Neural crest cell (in vitro differentiated cells): Measurements from ENCODE around the gene KNCN. TPM values are rescaled to one million over a fixed set of nuclear protein-coding genes. Genes with fewer than 3 reads are reported as not detected.
A peak's percentile ranks its signal among the peaks of the same experiment; 100 is the strongest.

Source experiments
- DNase-seq: peaks from one replicate; pipeline ENCODE4 v3.0.0; 2021; ENCODE audit warnings: low read depth, mixed read lengths, low spot score
- H3K27ac Mint-ChIP-seq: one replicate; pipeline ENCODE4 v1.8.0; 2021; ENCODE audit warnings: mild to moderate bottlenecking, mixed read lengths; ENCODE audit not compliant: unreplicated experiment
- H3K27me3 Mint-ChIP-seq: 2 replicates; pipeline ENCODE4 v1.8.0; 2021; ENCODE audit warnings: low read depth, mild to moderate bottlenecking, mixed read lengths
- H3K36me3 Mint-ChIP-seq: 2 replicates; pipeline ENCODE4 v1.8.0; 2021; ENCODE audit warnings: low read depth, mild to moderate bottlenecking, mixed read lengths
- H3K4me1 Mint-ChIP-seq: 2 replicates; pipeline ENCODE4 v1.8.0; 2021; ENCODE audit warnings: mixed read lengths
- H3K4me3 Mint-ChIP-seq: one replicate; pipeline ENCODE4 v1.8.0; 2021; ENCODE audit warnings: mild to moderate bottlenecking, mixed read lengths
- H3K9me3 Mint-ChIP-seq: 2 replicates; pipeline ENCODE4 v1.8.0; 2021; ENCODE audit warnings: mixed read lengths
- total RNA-seq: library from RNA; stranded (reverse); gene quantifications from 2 replicates; pipeline ENCODE4 v1.2.1, GENCODE V29; 2021
- TF ChIP-seq, protein P1 (sequence below): fragments of 200-600 bp; sonication (generic); conservative IDR thresholded peaks from 2 replicates; pipeline ENCODE4 v1.5.0; 2021; ENCODE audit warnings: antibody characterized with exemption, mild to moderate bottlenecking

KNCN gene
- total RNA-seq, 1 donor from 2014 or later, result not detected

DNA sequence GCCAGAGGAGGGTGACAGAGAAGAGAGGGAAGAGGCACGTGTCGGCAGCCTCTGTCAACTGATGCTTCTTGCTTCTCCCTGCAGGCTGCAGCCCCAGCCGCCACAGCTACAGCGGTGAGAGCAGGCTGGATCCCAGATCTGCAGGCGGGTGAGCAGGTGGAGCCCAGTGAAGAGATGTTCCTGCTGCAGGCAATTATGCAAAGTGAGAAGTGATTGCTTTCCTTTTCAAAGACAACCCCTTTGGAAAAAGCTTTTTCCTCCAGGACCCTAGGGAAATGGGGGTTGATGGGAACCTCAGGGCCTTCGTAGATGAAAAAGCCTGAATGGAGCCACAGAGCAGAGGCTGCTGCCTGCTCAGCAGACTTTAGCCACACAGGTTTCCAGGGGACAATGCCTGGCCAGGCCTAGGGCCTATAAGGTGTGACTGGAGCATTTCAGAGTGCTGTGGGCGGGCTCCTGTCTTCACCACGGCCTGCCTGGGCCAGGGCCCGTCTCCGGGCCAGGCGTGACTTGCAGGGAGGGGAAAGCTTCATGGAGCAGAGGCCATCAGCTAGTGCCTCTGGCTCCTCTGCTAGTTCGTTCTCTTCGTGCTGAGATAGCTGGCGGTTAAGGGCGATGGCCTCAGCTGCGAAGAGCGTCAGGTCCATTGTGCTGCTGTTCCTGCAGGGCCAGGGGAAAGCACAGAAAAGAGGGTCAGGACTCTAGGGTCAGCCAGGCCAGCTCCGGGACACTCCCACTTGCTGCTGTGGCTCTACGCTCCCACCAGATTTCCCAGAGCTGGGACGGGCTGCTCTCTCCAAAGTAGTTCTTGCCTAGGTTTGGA is 6.9 kb upstream of the KNCN start:
- Mint-ChIP-seq H3K9me3 (no peaks in the 10 kb centered on the region), H3K4me3 (no peak overlapping the region), H3K27ac (peak overlapping the region; percentile 96), H3K4me1 (peaks cover 20% of the 10 kb centered on the region), H3K36me3 (peaks cover 8% of the 10 kb centered on the region), H3K27me3 (no peaks in the 10 kb centered on the region)
- TF ChIP-seq, protein P1, sequence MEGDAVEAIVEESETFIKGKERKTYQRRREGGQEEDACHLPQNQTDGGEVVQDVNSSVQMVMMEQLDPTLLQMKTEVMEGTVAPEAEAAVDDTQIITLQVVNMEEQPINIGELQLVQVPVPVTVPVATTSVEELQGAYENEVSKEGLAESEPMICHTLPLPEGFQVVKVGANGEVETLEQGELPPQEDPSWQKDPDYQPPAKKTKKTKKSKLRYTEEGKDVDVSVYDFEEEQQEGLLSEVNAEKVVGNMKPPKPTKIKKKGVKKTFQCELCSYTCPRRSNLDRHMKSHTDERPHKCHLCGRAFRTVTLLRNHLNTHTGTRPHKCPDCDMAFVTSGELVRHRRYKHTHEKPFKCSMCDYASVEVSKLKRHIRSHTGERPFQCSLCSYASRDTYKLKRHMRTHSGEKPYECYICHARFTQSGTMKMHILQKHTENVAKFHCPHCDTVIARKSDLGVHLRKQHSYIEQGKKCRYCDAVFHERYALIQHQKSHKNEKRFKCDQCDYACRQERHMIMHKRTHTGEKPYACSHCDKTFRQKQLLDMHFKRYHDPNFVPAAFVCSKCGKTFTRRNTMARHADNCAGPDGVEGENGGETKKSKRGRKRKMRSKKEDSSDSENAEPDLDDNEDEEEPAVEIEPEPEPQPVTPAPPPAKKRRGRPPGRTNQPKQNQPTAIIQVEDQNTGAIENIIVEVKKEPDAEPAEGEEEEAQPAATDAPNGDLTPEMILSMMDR, result no peak
- DNase-seq, result no peak

DNA sequence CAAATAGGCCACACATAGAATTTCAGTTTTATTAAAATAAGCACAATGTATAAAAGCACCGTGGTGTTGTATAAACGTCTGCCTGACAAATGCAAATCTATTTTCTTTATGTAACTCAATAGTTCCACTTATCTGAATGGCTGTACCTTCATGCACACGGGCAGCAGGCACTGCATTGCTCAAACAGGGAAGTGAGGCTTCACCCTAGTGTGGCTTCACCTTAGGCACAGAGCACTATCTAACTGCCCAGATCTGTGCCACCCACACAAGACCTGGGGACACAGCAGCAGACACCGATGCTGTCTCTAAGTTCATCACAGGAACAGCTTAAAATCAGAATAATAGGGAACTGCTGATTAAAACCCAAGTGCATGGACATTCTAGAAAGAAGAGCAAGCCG is 6.0 kb upstream of the KNCN start:
- no peak for DNase-seq
- no peaks in the 10 kb centered on the region for H3K27me3 Mint-ChIP-seq
- no peak overlapping the region for H3K27ac Mint-ChIP-seq
- peaks cover 4% of the 10 kb centered on the region for H3K36me3 Mint-ChIP-seq
- H3K4me1 Mint-ChIP-seq, result peaks cover 20% of the 10 kb centered on the region
- H3K4me3 Mint-ChIP-seq, result no peak overlapping the region
- TF ChIP-seq, protein P1, result no peak
- no peaks in the 10 kb centered on the region for H3K9me3 Mint-ChIP-seq

DNA sequence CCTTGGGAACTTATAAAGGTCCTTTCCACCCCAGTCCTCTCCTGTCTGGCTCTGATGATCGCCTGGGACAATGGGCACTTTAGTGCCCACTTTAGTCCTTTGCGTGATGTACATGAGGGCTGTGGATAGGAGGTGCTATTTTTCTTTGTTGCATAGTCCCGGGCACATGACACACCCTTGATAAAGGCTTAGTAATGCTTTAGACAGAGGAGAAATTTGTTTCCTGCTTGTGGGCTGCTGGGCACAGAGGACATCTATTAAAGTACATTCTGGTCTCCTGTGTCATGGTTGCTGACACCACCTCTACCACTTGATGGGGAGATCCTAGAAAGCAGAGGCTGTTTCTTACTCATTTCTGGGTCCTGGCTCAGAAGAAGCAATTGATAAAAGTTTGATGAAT is 5.4 kb upstream of the KNCN start:
- no peak overlapping the region for H3K4me3 Mint-ChIP-seq
- no peaks in the 10 kb centered on the region for H3K9me3 Mint-ChIP-seq
- peaks cover 2% of the 10 kb centered on the region for H3K36me3 Mint-ChIP-seq
- H3K4me1 Mint-ChIP-seq, result peaks cover 20% of the 10 kb centered on the region
- TF ChIP-seq, protein P1, result no peak
- no peak overlapping the region for H3K27ac Mint-ChIP-seq
- no peak for DNase-seq
- H3K27me3 Mint-ChIP-seq, result no peaks in the 10 kb centered on the region

DNA sequence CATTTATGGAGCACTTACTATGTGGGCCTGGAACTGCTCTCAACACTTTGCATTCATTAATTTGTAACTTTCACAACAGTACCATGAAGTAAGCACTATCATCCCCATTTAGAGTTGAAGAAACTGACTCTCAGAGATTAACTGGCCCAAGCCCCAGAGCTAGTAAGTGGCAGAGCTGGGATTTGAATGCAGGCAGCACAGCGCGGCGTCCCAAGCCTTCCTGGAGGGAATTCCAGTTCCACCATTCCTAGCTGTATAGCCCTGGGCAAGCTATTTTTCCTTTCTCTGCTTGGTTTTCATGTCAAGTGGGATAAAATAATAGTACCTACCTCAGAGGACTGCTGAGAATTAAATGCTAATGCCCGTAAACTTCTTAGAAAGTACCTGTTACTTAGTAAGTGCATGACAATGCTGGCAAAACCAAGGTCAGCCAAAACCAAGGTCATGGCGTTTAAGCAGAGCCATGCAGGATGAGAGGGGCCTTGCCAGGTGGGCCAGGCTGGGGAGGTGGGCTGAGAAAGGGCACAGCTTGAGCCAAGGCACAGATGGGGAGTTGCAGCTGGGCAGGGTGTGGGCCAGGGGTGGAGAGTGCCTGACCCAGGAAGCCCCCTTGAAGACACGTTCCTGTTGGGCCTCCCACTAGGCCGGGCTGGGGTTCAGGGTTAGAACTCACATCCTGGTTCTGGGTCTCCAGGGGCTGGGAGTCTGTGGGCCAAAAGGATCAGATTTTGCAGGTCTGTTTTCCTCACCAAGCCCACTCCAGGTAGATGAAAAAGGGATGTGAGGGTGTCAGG is 4.6 kb upstream of the KNCN start:
- Mint-ChIP-seq H3K9me3 (no peaks in the 10 kb centered on the region), H3K4me3 (no peak overlapping the region), H3K36me3 (no peaks in the 10 kb centered on the region), H3K4me1 (peaks cover 20% of the 10 kb centered on the region), H3K27ac (peak overlapping the region; percentile 35), H3K27me3 (no peaks in the 10 kb centered on the region)
- TF ChIP-seq, protein P1, result no peak
- DNase-seq, result no peak

DNA sequence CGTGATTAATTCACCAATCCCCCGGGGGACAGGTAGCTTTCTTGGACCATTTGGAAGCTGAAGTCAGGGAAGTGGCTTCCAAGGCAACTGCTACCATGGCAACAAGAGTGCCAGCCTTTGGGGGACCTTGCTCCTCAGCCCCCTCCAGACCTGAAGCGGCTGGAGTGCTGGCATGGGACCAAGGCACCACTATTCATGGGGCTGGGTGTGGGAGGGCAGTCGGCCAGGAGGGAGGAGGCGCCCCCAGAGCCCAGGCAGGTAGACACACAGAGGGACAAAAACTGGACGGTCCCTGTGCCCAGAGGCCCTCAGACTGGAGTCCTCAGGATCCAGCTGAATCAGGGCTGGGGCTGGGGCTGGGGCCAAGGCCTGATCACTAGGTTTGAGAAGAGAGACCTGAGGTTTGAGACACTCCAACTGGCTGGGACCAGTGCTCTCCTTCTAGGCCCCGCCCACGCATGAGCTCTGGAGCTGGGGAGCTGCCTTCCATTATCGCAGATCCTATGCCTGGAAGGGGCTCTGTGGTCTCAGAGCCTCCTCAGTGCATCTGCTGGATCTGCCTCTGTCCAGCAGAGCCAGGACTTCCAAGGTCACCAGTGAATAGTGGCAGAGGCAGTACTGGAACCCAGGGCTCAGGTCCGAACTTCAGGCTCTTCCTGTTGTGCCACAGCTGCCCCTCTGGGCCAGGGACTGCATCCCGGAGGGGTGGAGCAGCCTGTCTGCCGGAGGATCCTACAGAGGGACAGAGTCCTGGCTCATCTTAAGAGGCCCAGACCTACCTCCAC is 3.3 kb upstream of the KNCN start:
- Mint-ChIP-seq H3K4me3 (no peak overlapping the region), H3K4me1 (peaks cover 22% of the 10 kb centered on the region), H3K36me3 (no peaks in the 10 kb centered on the region), H3K27ac (no peak overlapping the region), H3K27me3 (peaks cover 2% of the 10 kb centered on the region), H3K9me3 (no peaks in the 10 kb centered on the region)
- TF ChIP-seq, protein P1, result no peak
- DNase-seq, result no peak
